NCI-H2196 (cell line): Measurements from ENCODE around the gene NECAB2.

Experiments
- DNase-seq: peaks from one replicate; lab custom pipeline; 2025; ENCODE audit not compliant: unreplicated experiment; lab: John Stamatoyannopoulos, UW

Gene NECAB2

DNA sequence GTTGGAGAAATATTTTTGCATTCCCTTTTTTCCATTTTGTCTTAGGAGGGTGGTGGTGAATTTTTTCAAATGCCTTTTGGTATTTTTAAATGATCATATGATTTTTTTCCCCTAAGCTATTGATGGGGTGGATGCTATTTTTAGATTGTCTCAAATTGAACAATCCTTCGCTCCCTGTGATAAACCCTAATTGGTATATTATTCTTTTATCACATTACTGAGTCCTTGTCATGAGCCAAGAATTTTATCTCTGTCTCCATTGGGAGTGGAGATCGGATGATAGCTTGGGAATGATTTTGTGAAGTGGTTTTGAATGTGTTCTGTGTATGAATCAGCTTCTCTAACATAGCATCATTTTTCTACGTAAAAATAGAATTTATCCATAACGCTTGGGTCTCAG is 15.4 kb downstream of the NECAB2 start:
- DNase-seq, result no peak

- no peak for DNase-seq
These were observed 21.3 kb downstream of the NECAB2 start for GRCh38 chr16:83989300-83989699.

GRCh38 chr16:83990492-83990891 is 22.4 kb downstream of the NECAB2 start:
- DNase-seq, result no peak

DNA sequence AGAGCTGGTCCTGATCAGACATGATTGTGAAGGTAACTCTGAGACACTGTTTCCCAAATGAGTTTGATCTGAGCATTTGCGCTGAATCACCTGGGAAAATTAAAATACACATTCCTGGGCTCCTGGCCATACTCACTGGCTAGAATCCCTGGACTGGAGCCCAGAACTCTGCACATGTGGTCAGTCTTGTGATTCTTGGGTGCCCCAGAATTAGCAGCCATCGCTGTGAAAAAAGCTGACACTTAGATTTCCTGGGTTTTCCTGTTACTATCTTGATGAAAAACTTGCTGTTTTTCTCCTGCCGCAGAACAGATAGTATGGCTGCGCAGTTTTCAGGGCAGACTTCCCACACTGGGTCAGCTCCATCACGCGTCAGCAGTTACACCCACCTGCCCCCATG is 24.6 kb downstream of the NECAB2 start:
- peak; percentile 20 for DNase-seq

- no peak for DNase-seq
These were observed 26.0 kb downstream of the NECAB2 start for GRCh38 chr16:83994087-83994486.

- DNase-seq, result no peak
These were observed 26.7 kb downstream of the NECAB2 start for GRCh38 chr16:83994703-83995102.

GRCh38 chr16:83995754-83996153 is 27.7 kb downstream of the NECAB2 start:
- DNase-seq, result no peak

DNA sequence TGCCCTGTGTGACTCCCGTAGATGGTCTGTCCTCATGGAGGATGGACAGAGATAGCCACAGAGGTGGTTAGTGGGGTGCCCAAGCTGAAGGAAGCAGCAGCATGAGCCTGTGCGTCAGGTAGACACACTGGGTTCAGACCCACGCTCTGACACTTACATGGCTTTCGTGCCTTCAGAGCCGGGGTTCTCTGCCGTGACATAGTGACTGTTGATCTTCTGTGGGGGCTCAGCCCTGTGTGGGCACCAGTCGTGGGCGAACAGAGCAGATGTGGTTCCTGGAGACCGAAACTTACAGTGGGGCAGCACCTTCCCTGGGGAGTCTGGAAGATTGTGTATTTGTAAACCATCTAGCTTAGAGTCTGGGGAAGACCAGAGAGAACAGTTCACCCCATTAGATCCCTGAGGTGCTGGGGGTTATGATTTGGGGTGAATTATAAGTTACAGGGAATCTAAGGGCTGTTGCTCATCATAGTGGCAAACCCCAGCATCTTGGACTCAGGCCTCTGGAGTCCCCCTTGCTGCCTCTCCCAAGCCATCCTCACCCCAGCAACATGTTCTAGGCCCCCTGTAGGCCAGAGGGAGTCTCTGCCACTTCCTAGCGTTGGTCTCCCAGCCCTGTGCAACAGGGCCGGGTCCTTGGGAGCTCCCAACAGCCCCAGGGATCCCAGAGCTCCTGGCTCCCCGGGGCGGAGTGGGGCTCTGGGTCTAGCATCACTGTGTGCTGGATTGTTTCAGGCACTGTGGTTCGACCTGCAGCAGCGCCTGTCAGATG is 28.6 kb downstream of the NECAB2 start:
- no peak for DNase-seq

DNA sequence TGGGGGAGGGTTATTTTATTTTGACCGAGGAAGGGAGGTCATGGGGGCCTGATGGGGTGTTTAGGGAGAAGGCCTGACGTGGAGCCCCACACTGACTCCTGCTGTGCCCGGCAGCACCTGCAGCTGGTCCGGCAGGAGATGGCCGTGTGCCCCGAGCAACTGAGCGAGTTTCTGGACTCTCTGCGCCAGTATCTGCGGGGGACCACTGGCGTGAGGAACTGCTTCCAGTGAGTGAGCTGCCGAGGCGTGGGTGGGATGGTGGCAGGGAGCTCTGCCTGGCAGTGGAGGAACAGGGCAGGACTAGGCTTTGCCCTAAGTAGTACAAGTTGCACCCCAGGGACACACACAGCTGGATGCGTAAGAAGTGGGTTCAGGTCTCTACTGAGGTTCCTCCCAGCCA is 30.0 kb downstream of the NECAB2 start:
- DNase-seq, result no peak

DNA sequence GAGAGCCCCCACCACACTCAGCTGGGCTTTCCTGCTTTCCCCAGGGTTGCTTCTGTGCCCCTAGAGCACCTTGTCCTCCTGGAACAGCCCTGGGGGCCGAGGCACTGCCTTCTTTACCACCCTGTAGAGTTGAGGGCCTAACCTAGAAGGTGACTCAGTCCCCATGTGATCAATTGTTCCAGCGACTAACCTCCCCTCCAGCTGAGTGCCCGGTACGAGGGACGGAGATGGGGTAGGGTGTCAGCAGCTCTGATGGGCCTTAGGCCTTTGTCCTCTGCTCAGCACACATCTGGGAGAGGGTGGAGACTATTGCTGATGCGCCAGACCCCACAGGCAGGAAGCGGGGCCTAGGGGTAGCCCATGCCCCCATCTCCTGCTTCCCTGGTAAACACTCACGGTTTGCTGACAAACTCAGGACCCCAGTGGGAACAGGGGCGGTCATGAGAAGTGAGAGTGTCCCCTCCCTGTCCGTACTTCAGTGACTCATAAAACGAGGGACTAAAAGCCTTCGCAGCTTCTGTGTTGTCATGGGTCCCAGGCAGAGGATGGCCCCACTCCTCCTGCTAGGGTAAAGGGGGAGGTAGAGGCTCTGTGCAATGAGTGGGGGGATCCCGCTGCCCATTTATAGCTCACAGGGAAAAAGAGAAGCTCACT is 33.1 kb downstream of the NECAB2 start:
- DNase-seq, result no peak

GRCh38 chr16:84001726-84002125 is 33.7 kb downstream of the NECAB2 start:
- no peak for DNase-seq

GRCh38 chr16:84003038-84003437 is 35.0 kb downstream of the NECAB2 start:
- no peak for DNase-seq

- no peak for DNase-seq
These were observed 36.4 kb downstream of the NECAB2 start for GRCh38 chr16:84004442-84004841.

GRCh38 chr16:84005391-84005790 is 37.3 kb downstream of the NECAB2 start:
- no peak for DNase-seq

- no peak for DNase-seq
These were observed 39.5 kb downstream of the NECAB2 start for GRCh38 chr16:84007520-84007919.

GRCh38 chr16:84007965-84008364 is 39.9 kb downstream of the NECAB2 start:
- no peak for DNase-seq

DNA sequence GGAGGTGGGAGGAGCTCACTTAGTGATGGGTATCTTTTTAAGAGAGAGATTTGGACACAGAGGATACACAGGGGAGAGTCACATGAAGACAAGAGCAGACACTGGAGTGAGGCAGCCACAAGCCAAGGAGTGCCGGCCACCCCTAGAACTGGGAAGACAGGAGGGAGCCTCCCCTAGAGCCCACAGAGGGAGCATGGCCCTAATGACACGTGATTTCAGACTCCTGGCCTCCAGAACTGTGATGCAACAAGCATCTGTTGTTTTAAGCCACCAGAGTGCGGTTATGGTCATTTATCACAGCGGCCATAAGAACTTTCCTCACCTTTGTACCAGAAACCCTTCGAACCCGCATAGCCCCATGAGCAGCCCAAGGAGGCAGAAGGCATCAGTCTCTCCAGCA is 41.2 kb downstream of the NECAB2 start:
- no peak for DNase-seq

GRCh38 chr16:84013787-84014569 is 45.9 kb downstream of the NECAB2 start:
- DNase-seq, result peak; percentile 93

- DNase-seq, result no peak
These were observed 46.7 kb downstream of the NECAB2 start for GRCh38 chr16:84014570-84015327.

GRCh38 chr16:84015399-84015798 is 47.4 kb downstream of the NECAB2 start:
- DNase-seq, result no peak

DNA sequence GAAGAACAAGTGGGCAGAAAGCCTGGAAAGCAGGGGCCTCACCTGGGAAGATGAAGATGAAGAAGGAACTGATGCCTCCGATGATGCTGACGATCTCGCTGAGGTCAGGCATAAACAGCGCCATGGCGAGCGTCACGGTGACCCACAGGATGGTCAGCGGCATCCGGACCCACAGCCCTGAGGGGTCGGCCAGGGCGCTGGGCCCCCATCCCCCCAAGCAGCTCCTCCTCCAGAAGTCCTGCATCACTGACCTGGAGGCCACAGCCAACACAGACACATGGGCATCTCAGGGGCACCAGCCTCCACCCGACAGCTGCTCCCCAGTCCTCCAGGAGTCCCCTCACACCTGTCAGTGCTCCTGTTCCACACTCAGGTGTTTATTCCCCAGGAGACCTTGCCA is 48.4 kb downstream of the NECAB2 start:
- DNase-seq, result no peak
